Stimulated activated CD8-positive, alpha-beta memory T cell treated with anti-CD3 and anti-CD28 coated beads, Interleukin-7, amount 100 ng/mL, for 48 hours (primary cell): Measurements from ENCODE around the gene CEP57.
"Not testable (repeated sequence)": the region's sequence is repeated elsewhere in the genome, so short reads cannot be mapped to it uniquely, and the experiment has no call there.

Experiments used
- DNase-seq, 2 donors: peaks; one replicate each; pipeline ENCODE4 v3.0.0-alpha.2; 2020; ENCODE audit warnings: low read depth in 1 of 2; ENCODE audit errors: extremely low read depth in 1 of 2

CEP57 gene

DNA sequence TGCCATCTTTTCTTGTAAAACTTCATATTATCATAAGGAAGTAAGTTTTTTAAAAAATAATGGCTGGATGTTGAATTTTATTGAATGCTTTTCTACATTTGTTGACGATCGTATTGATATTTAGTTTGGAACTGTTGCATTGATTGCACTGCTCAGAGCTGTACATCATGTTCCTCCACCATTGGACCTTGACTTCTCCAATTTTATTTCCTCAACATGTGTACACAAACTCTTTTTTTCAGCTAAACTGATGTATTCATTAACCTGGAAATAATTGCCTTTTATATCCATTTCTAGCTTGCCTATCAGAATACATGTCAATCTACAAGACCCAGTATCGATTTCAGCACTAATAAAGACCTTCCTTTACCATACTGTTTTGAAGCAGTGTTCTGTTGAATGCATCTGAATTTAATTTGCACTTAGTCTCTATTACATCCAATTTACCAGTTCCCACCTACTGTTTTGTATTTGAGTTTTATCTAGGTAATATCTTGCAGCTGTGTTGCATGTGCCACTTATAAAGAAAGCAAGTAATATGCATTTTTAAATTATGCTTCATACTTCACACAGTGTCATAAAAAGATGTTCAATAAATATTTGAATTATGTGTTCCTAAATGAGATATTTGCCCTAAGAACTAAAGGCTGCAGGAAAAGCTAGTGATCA, 5.5 kb downstream of the CEP57 start:
- no peak for DNase-seq

DNA sequence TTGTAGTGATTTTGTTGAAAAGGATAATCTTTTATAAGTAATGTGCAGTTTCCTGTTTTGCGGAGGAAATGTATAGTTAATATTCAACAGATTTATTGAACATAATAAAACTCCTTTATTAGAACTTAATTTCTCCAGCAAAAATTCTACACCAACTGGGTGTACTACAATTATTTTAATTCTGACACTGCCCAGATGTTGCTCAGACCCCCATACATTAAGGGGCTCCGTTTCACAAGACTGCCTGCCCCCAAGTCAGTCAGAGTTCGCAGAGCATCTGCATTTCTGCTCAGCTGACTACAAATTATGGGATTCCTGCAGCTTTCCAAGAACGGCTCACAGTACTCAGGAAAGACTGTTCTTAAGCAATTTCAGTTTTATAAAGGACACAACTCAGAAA, 6.2 kb downstream of the CEP57 start:
- DNase-seq, result no peak

DNA sequence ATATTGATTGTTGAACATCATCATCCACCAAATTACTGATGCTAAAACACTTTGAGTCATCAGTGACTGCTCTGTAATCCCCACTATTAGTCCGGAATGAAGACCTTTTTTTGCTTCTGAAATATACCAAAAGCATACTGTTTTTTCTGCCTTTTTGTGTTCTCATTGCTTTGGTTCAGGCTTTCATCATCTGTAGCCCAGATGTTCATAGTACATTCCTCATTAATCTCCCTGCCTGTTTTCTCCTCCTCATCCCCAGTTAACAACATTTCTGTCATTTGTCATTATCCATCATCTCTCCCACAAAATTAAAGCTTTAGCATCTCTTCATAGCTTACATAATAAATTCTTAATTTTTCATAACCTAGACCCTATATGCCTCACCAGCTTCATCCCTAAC, 9.2 kb downstream of the CEP57 start:
- DNase-seq, result no peak

DNA sequence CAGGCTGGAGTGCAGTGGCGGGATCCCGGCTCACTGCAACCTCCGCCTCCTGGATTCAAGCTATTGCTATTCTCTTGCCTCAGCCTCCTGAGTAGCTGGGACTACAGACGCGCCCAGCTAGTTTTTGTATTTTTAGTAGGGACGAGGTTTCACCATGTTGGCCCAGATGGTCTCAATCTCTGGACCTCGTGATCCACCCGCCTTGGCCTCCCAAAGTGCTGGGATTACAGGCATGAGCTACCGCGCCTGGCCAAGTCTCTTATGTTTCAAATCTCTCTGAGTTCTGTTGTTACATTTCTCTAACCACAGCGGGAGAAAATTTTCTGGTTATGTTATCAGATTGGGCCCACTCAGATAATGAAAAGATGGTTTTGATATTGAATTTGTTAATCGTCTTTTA, 10.1 kb downstream of the CEP57 start:
- no peak for DNase-seq

DNA sequence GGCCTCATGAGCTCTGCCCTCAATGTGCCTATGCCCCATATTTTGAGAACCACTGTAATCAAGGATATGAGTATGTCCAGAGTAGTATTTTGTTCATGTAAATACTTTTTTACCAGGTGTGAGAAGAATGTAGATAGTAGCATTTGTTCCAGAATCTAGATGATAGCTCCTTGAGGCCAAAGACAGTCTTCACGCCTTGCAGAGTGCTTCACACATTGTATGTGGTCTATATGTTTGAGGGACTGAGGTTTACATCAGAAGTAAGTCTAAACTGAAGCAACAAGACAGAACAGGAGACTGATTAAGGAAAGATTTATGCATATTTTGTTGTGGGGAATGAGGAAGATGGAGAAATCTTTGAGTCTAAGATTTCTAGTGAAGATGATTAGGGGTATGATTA, 12.5 kb downstream of the CEP57 start:
- no peak for DNase-seq

DNA sequence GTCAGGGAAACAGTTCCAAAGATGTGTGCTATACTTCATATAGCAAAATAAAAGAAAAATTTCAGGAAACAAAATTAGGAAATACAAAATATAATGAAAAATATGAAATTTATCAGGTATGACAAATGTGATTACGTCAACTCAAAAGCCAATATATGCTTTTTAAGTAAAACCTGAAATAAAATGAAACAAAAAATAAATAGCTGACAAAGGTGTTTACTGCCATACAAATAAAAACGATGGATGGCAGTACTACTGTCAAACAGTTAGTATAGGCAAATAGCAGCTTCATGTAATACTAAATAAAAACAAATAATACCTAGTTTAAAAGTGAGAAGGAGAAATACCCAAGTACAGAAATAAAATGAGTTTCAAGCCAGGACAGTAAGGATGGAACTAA, 13.7 kb downstream of the CEP57 start:
- DNase-seq, result no peak

DNA sequence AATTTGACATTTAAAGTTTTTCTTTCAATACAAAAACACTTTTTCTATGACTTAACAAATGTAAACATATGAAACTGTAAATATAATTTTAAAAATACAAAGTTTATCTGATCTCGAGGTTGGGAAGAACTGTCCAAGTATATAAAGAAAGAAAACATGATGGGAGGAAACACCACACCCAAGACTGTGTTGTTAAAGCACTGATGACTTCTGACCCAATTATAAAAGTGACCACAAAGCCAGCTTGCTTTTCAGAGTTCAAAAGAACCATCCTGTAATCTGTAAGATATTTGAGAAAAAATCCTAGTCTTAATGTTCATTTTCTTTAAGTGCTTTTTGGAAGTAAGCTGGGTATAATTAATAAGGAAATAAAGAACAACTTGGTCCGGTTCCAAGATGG, 15.6 kb downstream of the CEP57 start:
- DNase-seq, result no peak

DNA sequence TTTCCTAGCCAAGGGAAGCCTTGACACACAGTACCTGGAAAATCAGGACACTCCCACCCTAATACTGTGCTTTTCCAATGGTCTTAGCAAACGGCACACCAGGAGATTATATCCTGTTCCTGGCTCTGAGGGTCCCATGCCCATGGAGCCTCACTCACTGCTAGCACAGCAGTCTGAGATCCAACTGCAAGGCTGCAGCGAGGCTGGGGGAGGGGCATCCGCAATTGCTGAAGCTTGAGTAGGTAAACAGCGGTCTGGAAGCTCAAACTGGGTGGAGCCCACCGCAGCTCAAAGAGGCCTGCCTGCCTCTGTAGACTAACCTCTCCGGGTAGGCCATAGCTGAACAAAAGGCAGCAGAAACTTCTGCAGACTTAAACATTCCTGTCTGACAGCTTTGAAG, 16.2 kb downstream of the CEP57 start:
- not testable (repeated sequence) for DNase-seq

DNA sequence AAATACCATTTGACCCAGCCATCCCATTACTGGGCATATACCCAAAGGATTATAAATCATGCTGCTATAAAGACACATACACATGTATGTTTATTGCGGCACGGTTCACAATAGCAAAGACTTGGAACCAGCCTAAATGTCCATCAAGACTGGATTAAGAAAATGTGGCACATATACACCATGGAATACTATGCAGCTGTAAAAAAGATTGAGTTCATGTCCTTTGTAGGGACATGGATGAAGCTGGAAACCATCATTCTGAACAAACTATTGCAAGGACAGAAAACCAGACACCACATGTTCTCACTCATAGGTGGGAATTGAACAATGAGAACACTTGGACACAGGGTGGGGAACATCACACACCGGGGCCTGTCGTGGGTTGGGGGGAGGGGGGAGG, 20.8 kb downstream of the CEP57 start:
- DNase-seq, result not testable (repeated sequence)

DNA sequence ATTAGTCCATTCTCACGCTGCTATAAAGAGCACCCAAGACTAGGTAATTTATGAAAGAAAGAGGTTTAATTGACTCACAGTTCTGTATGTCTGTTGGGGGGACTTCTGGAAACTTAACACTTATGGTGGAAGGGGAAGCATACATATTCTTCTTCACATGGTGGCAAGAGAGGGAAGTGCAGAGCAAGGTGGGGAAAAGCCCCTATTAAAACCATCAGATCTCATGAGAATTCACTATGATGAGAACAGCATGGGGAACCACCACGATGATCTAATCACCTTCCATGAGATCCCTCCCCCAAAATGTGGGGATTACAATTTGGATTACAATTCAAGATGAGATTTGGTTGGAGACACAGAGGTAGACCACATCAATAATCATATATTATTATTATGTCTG, 25.7 kb downstream of the CEP57 start:
- no peak for DNase-seq

DNA sequence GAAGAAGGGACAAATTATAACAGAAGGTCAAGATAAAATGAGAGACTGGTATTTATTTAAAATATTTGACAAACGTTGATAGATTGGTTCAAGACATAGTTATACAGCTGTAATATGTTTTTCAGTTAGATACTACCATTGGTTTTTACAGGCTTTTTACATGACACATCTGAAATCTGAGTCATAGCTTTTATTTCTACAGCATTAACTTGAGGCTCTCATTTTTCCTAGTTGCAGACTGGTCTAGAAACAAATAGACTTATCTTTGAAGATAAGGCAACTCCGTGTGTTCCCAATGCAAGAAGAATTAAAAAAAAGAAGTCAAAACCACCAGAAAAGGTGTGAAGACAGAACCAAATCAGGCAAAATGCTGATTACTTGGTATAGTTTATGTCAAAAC, 31.3 kb downstream of the CEP57 start:
- no peak for DNase-seq

DNA sequence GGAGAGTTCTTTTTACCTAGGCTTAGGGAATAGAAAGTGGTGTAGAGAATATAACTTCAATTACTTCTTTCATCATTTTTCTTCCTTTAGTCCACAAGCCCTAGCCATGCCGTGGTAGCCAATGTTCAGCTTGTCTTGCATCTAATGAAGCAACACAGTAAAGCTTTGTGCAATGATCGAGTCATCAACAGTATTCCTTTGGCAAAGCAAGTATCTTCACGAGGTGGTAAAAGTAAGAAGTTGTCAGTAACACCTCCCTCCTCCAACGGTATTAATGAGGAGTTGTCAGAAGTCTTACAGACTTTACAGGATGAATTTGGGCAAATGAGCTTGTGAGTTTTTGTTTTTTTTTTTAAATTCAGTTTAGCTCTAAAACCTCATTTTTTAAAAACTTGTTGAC, 37.4 kb downstream of the CEP57 start:
- no peak for DNase-seq

DNA sequence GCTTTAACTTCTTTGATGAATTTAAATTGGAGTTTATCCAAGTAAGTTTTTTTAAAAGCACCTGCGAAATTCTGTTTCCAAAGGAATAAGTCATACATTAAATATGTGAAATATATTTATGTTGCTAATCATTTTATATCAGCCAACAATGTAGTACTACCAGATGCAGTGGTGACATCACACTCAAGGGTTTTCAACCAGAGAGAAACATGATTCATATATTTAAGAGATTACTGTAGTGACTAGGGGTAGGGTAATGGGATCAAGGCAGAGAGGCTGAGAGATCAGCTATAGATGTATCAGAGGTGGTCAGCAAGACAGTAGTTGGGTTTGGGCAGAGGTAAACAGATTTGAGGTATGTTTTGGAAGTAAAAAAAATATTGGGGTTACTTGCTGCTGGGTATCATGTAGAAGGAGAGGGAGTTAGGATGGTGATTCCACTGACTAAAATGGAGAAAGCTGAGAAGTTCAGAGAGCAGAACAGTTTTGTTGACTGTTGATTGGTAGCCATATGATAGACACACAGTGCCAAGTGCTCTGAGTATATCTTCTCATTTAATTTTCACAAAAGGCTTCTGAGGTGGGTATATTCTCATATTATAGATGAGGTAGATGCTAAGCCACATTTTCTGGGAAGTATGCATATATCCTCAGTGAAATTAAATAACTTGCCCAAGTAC, 39.4 kb downstream of the CEP57 start:
- DNase-seq, result no peak

DNA sequence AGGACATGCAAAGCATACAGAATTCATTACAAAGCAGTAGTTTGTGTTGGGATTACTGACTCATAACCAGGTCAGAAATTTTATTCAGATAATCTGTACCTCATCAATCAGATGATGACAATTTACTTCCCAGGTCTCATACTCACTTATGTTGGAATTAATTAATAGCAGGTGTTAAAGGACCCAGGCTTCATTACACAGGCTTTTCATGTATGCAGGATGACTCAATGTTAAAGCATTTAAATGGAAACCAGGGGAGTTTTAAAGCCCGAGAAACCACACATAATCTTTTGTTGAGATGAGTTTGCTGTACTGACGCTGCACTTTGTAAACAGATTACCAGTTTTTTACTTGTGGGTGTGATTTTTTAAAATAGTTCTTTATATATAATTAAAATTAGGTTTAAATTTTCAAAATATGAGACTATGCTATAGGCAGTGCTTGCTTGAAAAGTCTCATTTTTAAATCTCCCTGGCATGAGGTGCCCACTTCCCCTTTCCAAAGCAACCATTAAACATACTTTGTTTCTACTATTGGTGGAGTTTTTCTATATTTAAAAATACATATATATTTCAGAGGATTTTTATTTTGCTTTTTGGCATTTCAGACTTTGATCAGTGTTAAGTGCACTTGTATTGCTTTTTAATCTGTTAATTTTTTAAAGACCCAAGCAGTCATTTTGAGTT, 41.0 kb downstream of the CEP57 start:
- DNase-seq, result no peak

DNA sequence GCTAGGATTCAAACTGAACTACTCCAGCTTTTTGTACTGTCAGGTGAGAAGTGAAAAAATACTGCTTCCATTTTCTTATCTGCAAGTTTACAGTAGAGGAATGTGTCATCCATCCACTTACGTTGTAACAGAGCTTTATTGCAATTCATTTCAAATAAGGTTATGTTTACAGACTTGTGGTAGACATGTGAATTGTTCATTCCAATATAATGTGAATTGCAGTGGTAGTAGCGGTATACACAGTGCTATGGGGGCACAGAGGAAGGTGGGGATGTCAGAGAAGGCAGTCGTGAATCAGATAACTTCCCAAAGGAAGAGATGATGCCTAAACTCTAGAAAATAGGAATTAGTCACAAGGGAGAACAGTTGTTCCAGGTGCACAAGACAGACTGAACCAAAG, 42.5 kb downstream of the CEP57 start:
- no peak for DNase-seq

DNA sequence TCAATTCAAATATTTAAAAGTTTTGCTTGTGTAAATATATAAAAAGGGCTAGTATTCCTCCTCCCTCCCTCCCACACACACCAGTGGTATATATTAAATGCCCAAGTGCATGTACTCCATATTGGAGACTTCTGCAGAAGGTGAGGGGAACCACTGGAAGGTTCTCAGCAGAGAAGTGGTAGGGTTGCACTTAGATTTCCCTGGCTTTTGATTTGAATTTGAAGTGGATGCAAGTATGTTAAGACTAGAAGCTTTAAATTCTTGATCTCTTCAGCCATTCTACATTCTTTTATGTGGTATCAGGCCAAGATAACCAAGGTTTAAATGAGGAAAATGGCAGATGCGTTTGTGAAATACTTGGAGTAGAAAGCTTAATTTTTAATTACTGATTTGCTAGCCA, 43.1 kb downstream of the CEP57 start:
- no peak for DNase-seq

DNA sequence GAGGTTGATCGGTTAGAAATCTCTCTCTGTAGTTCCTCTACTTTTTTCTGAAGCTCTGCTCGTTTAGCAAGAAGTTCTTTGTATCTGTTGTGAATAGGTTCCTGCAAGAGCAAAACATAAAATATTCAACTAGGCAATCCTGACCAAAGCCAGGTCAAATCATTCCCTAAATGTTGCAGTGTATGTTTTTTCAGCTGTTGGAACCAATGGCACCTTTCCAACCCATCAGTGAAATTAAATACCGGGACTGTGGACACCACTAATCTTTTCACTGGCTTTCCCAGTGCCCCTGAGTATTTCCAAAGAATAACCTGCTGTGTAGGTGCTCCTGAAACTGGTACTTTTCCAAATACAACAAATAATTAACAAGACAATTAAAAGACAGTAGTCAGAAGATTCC, 45.1 kb downstream of the CEP57 start:
- no peak for DNase-seq

DNA sequence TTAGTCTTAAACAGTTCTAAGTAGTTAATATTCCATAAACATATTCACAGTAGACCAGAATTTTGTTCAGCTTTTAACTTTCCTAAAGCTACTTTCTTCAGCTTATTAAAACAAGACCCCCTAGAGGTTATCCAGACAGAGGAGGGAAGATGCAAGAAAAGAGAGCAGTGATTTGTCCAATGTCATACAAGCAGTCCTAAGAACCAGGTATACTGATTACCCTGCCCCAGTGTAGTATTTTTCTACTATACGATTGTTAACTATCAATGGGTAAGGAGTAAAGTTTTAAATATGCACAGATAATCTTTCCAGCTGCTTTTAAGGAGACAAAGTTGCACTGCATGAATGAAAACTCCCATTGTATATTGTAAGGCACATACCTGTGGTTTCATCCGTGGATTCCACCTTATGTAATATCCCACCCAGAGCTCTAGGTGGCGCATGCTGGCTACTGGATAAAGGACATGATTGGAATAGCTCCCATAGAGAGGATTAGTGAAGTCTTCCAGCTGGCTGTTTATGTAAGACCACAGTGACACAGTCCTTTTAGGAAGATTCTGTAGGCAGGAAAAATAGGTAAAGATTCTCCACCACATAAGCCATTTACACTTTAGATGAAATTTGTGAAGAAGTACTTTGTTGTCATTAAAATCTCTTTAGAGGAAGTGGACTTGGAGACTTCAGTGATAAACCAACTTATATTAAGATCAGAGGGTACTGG, 45.6 kb downstream of the CEP57 start:
- peak in 1 of 2 donors; percentile 15 for DNase-seq

DNA sequence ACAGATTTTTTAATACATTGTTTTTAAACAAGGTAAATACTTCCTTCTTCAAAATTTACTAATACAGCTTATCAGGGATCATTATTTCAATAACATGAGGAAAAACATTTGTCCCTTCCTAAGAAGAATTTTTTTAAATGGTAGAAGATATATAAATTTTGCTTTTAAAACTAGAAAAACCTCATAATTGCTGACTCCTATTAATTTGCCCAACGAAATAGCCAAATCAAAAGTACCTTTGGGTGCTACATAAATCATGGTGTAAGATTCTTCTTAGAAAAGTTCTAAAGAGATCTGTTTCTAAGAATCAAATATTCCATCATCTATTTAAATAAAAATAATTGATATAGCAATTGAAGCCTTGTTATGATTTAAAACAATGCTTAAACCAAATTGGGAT, 54.9 kb downstream of the CEP57 start:
- DNase-seq, result no peak

DNA sequence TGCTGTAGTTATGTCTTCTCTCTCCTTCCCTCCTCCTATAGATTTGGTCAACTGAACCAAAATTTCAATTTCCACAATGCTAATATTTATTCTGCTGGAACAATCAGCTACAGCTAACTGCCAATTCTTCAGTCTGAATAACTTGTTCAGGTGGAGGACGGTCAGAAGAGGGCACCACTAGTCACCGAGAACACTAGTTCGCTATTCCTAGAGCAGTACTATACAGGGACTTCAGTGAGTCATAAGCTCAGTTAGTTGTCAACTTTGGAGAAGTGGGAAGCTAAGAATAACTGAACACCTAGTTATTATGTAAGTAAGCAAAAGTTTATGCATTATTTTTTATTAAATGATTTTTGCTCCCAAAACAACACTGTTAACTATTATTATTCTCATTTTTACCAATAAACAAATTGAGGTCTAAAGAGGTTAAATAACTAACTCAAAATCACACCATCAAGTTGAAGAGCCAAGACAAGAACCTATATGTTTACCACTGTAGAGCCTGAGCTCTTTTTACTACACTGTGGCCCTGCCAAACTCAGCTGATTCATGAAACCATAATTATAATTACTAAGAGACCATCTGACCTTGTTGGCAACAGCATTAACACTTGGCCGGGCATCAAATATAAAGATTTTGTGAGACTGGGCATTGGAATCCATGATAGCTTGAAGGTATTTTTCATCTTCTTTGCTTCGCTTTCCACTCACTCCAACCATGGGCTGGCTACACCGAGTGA, 59.0 kb downstream of the CEP57 start:
- DNase-seq, result no peak

DNA sequence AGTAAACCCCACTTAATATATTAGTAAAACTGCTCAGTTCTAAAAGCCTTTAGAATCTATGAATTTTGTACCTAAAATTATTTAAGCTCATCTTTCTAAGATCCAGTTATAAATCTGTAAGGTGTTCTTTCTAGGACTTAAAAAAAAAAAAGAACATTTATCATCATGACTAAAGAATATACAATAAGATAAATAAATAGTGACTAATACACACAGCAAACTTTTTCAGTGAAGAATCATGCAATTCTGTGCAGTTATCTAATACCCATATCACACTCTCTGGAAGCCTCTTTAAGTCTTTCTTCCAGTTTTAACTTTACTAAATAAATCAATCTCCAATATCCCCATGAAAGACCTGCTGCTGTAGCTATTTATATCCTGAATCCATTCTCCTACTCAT, 59.8 kb downstream of the CEP57 start:
- DNase-seq, result no peak
